Renal cortex interstitium (tissue), 11 donors: ENCODE measurements around the gene EID3. TPM values are rescaled to one million over a fixed set of nuclear protein-coding genes. Genes with fewer than 3 reads are reported as not detected.
"Not testable (repeated sequence)": the region's sequence is repeated elsewhere in the genome, so short reads cannot be mapped to it uniquely, and the experiment has no call there.

Experiments used
- DNase-seq, 11 donors: peaks; one replicate each; pipeline ENCODE4 v3.0.0-alpha.2; 2013; ENCODE audit warnings: low read depth in 9 of 11, low spot score in 4 of 11; ENCODE audit errors: extremely low read depth in 1 of 11
- polyA plus RNA-seq, 3 donors: library from polyadenylated mRNA; unstranded; fragments of 120-200 nt; gene quantifications; one replicate each; pipeline ENCODE4 v1.2.1, GENCODE V29; 2013; ENCODE audit not compliant: insufficient read length in 3 of 3

EID3 gene
- polyA plus RNA-seq, 3 donors: 3.9 to 4.9 (median 4.1) TPM

DNA sequence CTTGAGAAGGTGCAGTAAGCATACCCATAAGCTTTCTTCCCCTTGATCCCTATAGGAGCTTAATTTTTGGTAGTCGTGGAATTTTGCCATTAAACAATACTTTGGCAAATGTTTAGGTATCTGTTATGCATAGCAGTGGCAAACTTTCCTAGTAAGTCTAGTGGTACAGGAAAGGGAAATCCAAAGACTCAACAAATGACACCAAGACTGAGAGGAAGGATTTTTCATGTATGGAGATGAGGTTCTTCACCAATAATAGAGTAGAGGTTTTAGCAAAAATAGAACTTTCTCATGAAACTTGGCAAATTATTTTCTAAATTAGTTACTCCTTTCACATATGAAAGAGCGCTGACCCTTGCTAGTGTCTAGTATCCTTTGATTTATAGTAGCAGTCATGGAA lies 2.8 kb downstream of the EID3 start:
- DNase-seq: no peak

DNA sequence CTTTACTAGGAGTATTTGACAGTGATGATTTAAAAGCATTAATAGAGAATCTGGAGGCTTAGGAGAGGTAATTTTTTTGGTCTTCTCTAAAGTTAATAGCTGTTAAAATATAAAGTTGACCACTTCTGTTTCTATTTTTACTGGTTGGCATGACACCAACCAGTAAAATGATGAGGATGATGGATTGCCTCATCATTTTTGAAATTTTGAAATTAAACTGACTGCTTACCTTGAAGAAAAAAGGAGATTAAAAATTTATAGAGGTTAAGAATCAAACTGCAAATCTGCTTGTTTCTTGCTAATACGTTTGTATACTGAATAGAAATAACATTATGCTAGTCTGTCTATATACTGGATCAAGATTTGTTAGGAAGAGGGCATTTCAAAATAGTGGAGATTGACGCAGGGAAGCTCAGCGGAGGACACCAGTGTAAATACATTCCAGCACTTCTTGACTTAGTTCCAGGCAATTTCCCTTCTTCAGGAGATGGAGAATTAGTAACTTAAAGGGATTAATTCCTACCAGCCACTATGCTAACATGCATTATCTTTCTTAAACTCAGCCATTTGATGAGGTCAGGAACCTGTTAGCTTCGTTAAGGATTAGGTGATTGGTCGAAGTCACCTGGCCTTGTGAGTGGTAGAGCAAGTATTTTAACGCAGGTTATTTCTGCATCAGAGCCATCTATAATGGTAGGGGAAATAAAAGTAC lies 3.6 kb downstream of the EID3 start:
- no peak for DNase-seq

DNA sequence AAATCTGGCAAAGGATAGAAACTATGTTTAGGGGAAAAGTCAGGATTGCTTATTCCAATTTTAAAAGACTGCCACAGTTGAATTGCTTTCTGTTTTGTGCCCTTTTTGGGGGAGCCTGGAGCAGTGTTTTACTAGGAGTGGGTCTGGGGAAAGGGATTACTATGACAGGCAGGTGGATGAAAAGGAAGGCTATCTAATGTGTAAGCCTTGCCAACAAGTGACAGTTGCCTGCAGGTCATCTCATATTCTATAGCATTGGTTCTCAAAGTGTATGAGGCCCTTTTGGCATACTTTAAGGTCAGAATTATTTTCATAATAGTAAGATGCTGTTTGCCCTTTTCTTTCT lies 4.1 kb downstream of the EID3 start:
- DNase-seq: no peak

DNA sequence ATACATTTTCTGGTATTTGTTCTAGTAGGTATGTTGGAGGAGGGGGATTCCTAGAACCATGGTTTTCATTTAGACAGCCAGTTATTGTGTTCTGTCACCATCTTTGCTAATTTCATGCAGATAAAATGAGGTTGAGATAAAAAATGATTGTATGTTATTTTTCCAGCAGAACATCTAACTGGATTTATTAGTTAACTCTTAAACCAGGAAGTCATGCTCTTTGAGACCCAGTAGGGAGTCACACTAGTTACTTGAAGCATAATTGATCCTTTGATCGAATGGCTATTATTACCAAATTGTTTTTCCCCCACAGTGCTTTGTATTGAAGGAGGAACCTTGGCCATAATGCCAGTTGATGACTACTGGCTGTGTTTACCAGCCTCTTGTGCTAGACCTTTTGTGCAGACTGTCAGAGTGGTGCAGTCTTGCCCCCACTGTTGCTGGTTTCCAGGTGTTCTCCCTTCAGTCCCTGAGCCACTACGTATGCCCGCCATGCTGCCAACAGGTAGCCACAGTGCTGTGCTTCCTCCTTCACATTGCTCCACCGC lies 6.0 kb downstream of the EID3 start:
- no peak for DNase-seq

DNA sequence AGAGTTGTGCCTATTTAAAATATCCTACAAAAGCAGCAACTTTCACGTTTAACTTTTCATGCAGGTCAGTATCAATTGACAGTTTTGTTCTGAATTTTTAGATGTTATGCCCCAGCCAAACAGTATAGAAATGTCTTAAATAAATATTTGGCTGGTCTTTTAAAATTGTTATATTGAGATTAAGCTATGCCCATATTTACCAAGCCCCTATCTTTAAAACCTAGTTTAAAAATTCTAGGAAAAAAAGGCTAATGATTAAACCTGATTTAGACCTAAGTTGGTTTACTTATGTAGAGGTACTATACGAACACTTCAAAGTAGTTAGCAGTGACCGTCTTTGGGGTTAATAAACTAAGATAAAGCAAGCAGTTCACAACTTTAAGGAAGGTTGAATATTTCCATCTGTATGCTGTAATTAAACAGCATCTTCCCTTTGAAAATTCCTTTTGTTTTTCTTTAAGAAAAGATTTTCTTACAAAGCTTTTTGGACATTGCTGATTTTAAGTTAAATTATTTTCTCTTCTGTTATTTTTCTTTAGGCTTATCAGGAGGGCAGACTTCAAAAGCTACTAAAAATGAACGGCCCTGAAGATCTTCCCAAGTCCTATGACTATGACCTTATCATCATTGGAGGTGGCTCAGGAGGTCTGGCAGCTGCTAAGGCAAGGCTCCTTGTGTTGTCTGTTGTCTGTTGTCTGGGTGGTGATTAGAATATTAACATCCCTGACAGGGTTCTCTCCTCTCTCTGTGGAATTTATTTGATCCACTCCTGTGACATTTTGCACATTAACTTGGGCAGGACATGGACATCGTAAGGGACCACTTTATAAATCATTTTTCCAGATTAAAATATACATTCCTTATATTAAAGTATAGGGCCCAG lies 7.5 kb downstream of the EID3 start:
- DNase-seq: no peak

DNA sequence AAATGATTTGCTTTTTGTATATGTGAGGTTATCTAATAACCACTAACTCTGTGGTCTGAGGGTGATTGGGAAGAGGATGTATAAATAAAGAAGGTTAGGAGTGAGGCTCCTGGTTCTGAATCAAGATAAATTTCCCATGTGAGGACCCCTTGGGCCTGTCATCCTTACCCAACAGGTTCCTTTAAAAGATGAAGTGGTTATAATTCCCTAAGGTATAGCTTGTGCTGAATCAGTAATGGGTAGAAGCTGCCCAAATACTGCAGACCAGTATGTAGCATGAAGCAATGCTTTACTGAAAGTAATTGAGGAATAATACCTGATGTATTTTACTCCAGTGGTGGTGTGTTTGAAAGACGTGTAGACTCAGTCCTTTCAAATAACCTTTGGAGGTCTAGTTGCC lies 8.7 kb downstream of the EID3 start:
- DNase-seq: no peak

DNA sequence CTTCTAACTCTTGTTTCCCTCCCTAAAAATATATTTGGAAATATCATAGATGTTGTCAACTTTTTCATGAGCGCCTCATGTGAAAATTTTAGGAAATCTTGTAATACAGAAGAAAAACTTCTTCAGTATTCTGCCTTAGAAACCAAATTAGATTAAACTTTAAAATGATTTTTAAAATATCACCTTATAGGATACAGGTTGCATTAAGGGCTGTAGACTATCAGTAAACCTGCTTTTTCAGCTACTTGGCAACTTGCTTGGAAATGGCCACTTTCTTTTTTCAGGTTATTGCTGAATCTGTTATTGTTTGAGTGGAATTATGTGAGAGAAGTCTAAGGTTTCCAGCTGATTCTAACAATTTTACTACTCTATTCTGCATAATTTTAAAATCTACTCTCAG lies 9.1 kb downstream of the EID3 start:
- no peak for DNase-seq

DNA sequence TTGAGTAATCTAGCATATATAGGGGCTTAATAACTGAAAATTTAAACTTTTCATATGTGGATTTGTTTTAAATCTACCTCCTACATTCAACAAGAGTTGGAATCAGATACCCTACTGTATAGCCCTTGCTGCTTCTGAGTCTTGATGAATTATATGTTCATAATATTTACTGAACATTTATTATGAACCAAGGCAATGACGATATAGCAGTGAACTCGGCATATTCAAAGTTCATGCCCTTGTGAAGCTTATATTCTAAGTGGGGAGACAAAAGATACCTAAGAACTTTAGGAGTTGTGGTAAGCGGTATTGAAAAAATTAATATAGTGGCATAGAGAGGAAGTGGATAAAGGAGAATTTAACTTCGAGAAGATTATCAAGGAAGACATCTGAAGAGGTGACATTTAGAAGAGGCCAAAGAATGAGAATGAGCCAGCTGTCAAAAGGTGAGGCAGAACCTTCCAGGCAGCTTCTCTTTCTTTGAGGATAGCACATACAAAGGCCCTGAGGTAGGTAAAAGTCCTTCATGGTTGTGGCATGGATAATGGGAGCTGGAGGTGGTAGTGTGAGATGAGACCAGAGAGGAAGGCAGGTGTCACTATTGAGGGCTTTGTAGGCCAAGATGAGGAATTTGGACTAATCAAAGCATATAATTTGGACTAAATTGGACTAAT lies 10.2 kb downstream of the EID3 start:
- no peak for DNase-seq

DNA sequence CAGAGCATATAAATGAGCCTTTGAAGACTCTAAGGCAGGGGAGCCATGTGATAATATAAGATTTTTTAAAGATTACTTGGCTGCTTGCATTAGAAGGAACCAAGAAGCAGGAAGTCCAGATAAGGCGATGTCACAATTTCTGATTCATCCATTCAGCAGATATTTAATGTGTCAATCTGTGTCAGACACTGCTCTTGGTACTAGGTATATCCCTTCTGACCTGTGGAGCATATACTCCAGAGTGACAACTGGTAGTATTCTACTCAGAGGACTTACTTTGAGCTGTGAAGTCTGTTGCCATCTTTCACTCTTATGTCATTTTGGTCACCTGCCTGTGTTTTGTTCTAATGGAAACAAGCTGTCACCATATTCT lies 10.7 kb downstream of the EID3 start:
- DNase-seq: no peak

DNA sequence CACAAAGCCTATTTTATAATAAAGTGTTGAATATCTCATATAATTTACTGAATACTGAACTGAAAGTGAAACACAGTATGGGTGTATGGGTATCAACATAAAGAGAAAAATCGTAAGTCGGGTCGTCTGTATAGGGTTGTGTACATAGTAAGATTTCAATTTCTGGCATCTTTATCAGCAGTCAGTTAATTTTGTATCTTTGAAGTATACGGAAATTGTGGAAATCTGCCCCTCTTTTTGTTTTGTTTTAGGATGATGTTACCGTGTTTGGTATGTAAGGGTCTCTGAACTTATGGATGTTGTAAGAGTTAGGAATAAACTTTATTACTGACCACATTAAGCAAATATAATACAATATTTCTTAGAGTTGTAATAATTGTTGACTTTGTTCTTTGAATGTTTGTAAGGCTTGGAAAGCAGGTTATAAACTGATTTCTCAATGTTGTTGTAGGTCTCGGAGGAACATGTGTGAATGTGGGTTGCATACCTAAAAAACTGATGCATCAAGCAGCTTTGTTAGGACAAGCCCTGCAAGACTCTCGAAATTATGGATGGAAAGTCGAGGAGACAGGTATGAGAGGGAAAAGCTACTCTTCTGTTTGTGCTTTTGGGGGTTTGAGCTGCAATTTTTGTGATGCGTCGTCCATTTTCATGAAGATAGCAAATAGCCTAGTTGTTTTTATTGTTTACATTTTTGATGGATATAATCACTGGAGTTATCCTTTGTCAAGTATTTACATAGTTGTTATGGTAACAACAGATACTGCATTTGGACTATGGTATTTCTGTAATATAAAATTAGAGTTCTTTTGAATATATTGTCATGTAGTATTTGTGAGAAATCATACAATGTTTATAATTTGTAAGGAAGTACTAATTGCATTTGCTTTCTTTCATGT lies 12.0 kb downstream of the EID3 start:
- DNase-seq: no peak

DNA sequence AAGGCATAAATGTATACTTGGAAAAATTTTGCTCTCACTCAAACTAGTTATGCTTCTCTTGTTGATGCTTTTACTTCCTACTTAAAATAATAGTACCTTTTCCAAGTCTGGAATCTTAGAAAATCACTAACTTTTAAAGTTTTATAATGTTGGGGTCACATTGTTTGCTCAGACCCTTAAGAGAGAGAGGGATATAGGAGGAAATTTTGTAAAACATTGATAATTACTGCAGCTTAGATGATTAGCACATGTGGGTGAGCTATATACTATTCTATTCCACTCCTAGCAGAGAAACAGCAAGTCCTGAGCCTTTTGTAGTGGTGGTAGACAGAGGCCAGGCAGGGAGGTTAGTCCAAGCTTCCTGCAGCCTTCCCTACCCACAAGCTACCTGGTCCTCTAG lies 13.4 kb downstream of the EID3 start:
- DNase-seq: no peak

DNA sequence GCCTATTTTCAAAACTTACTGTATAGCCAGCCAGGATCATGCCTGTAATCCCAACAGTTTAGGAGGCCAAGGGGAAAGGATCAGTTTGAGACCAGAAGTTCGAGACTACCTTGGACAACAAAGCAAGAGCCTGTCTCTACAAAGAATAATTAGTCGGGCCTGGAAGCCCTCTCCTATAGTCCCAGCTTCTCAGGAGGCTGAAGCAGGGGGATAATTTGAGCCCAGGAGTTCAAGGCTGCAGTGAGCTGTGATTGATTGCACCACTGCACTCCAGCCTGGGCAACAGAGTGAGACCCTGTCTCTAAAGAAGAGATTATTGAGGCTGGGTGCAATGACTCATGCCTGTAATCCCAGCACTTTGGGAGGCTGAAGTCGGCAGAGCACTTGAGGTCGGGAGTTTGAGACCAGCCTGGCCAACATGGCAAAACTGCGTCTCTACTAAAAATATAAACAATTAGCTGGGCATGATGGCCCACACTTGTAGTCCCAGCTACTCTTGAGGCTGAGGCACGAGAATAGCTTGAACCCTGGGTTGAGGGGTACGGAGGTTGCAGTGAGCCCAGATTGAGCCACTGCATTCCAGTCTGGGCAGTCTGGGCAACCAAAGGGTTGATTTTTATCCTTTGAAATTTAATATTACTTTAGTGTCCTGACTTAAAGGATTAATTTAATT lies 14.1 kb downstream of the EID3 start:
- DNase-seq: no peak

DNA sequence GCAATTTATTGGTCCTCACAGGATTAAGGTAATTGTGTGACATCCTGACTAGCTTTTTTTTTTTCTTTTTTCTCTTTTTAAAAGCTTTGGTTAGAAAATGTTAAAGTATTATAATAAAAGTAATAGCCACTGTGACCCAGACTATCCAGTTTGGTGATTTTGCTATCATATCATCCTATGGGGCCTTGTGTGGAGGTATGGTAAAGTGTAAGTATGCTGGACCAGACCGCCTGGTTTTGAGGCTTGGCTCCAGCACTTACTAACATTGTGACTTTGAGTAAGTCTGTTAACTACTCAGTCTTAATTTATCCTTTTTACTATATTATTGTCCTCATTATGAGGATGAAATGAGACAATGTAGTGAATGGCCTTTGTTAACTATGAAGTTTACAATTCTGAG lies 15.5 kb downstream of the EID3 start:
- no peak for DNase-seq

DNA sequence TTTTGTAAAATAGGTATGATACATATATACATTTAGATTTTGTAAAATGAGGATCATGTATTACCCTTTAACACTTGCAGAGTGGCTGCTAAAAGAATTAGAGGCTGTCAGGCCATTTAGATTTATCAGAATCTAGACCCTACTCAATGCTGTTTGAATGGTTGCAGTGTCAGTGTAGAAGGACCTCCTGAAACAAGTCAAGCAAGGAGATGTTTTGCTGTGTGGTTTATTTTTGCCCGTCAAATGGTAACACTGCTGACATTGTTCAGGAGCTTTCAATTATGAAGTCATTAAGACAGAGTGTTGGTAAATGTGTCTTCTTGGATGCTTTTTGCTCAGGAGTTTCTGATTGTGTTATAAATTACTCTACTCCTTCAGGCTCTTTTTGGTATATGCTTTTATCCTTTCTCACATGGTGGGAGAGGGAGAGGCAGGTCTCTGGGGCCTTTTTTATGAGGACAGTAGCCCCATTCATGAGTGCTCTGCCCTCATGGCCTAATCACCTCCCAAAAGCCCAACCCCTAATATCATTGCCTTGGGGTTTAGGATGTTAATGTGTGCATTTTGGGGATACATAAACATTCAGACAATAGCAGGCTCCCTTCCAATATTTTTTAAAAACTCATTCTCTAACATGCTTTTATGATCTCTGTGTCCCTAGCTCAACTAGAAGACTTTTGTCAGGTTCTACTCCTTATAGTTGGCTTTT lies 16.5 kb downstream of the EID3 start:
- DNase-seq: no peak

DNA sequence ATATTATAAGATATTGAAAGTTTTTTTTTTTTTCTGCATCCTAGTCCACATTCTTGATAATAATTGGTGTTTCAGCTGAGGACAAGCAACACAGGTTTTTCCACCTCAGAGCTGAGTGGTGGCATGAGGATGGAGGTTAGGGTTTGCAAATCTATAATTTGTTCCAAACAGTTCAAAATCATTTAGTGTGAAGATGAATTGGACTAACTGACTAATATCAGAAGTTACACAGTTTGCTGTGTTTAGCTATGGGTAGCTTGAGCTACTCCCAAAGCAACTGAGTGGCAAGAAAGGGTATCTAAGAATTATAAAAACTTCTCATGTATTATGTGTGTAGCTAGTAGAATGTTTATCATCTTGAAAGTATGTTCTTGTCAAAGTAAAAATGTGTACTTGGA lies 17.1 kb downstream of the EID3 start:
- no peak for DNase-seq

DNA sequence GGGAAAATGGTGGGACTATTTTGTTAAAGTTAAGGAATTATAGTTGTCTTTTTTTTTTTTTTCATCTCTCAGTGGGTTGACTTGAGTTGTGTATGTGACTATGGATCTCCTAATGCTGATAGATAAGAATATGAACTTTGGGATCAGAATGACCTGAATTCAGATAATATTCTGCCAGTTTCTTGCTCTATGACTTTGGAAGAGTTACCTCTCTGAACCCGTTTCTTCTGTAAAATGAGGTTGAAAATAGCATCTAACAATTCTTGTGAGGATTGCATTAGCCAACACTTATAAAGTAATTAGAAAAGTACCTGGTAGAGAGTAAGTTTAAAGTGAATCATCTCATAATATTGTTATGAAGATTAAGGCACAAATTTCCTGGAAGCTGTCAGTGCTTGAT lies 18.4 kb downstream of the EID3 start:
- DNase-seq: no peak

DNA sequence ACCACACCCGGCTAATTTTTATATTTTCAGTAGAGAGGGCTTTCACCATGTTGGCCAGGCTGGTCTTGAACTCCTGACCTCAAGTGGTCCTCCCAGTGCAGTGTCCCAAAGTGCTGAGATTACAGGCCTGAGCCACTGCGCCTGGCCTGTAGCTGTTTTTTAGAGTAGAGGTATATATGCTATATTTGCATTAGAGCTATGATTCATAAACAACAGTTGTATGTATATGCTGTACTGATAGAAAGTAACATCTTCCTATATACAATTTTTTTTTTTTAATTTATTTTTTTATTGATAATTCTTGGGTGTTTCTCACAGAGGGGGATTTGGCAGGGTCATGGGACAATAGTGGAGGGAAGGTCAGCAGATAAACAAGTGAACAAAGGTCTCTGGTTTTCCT lies 19.0 kb downstream of the EID3 start:
- DNase-seq: not testable (repeated sequence)

DNA sequence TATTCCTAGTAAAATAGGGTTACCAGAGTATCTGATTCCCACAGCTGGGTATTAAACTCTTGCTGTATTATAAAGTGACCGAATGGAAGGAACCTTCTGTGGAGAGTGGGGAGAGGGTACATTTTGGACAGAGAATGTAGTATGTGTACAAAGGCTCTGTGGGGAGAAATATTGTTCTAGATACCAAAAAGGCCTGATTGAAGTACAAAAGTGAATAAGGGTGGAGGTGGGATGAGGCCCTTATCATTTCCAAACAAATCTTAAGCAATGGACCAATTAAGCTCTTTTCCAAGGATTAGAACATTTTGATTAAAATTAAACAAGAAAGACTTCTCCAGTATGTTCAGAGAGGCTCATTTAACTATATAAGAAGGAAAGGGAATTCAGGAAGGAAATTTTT lies 20.4 kb downstream of the EID3 start:
- DNase-seq: no peak
